Daoy (cell line): ENCODE data around the gene AHDC1. TPM values are rescaled to one million over a fixed set of nuclear protein-coding genes. Genes with fewer than 3 reads are reported as not detected.
"Not testable (repeated sequence)": the region's sequence is repeated elsewhere in the genome, so short reads cannot be mapped to it uniquely, and the experiment has no call there.

Source experiments
- DNase-seq: peaks from one replicate; pipeline ENCODE4 v3.0.0-alpha.2; 2015; ENCODE audit warnings: low read depth
- total RNA-seq: library from RNA; depleted of rRNA; stranded (reverse); fragments of >200 nt; shearing (Covaris generic); gene quantifications from 2 replicates; pipeline ENCODE4 v1.2.3, GENCODE V29; 2014

Gene AHDC1
- total RNA-seq, 1 experiment from 2014 or later: 4.7 TPM

GRCh38 chr1:27563341-27563590 lies 40.7 kb downstream of the AHDC1 start:
- DNase-seq: no peak

- no peak for DNase-seq
These were observed 41.2 kb downstream of the AHDC1 start for GRCh38 chr1:27562534-27563340.

GRCh38 chr1:27562021-27562420 lies 41.9 kb downstream of the AHDC1 start:
- no peak for DNase-seq

- no peak for DNase-seq
These were observed 42.6 kb downstream of the AHDC1 start for GRCh38 chr1:27561124-27561899.

GRCh38 chr1:27560268-27561123 lies 43.4 kb downstream of the AHDC1 start:
- no peak for DNase-seq

GRCh38 chr1:27559466-27560030 lies 44.4 kb downstream of the AHDC1 start:
- no peak for DNase-seq

GRCh38 chr1:27557596-27558340 lies 46.2 kb downstream of the AHDC1 start:
- peak; percentile 42 for DNase-seq

GRCh38 chr1:27556781-27557595 lies 47.0 kb downstream of the AHDC1 start:
- DNase-seq: peak; percentile 96

- no peak for DNase-seq
These were observed 47.5 kb downstream of the AHDC1 start for GRCh38 chr1:27556435-27556780.

- DNase-seq: no peak
These were observed 48.1 kb downstream of the AHDC1 start for GRCh38 chr1:27555700-27556424.

- DNase-seq: no peak
These were observed 48.9 kb downstream of the AHDC1 start for GRCh38 chr1:27554759-27555699.

GRCh38 chr1:27554293-27554692 lies 49.7 kb downstream of the AHDC1 start:
- DNase-seq: no peak

- DNase-seq: not testable (repeated sequence)
These were observed 50.1 kb downstream of the AHDC1 start for GRCh38 chr1:27553823-27554222.

GRCh38 chr1:27552911-27553420 lies 51.0 kb downstream of the AHDC1 start:
- DNase-seq: no peak

- DNase-seq: no peak
These were observed 52.0 kb downstream of the AHDC1 start for GRCh38 chr1:27551953-27552312.

GRCh38 chr1:27551170-27551952 lies 52.6 kb downstream of the AHDC1 start:
- no peak for DNase-seq

- DNase-seq: no peak
These were observed 53.3 kb downstream of the AHDC1 start for GRCh38 chr1:27550510-27551169.
